Loucy (cell line): Measurements from ENCODE around the gene PLPPR3.

Experiments used
- H2AFZ ChIP-seq: fragments of 200-600 bp; sonication (generic); 2 replicates; pipeline ENCODE4 v1.6.0; 2016; ENCODE audit warnings: antibody characterized with exemption, mild to moderate bottlenecking, low read length, moderate library complexity
- H3F3A ChIP-seq: fragments of 200-600 bp; 2 replicates; pipeline ENCODE4 v1.6.0; 2016; ENCODE audit warnings: antibody characterized with exemption, low read depth, mild to moderate bottlenecking
- H3K27me3 ChIP-seq: fragments of 200-600 bp; sonication (generic); 2 replicates; pipeline ENCODE4 v1.6.1; 2014; ENCODE audit warnings: low read length, mild to moderate bottlenecking; ENCODE audit not compliant: insufficient read depth, poor library complexity, severe bottlenecking
- H3K36me3 ChIP-seq: fragments of 200-600 bp; sonication (generic); 2 replicates; pipeline ENCODE4 v1.6.1; 2016; ENCODE audit warnings: low read length; ENCODE audit not compliant: insufficient read depth
- H3K4me1 ChIP-seq: fragments of 200-600 bp; sonication (generic); 2 replicates; pipeline ENCODE4 v1.5.1; 2014; ENCODE audit warnings: low read length, mild to moderate bottlenecking; ENCODE audit not compliant: insufficient read depth, poor library complexity, severe bottlenecking
- H3K4me2 ChIP-seq: fragments of 200-600 bp; sonication (generic); 2 replicates; pipeline ENCODE4 v1.6.0; 2014; ENCODE audit warnings: antibody characterized with exemption, low read length, low read depth, mild to moderate bottlenecking; ENCODE audit not compliant: poor library complexity, severe bottlenecking
- H3K4me3 ChIP-seq: fragments of 200-600 bp; sonication (generic); 2 replicates; pipeline ENCODE4 v1.5.1; 2014; ENCODE audit warnings: low read length, mild to moderate bottlenecking, mixed read lengths; ENCODE audit not compliant: poor library complexity, severe bottlenecking
- H3K79me2 ChIP-seq: fragments of 200-600 bp; sonication (generic); 2 replicates; pipeline ENCODE4 v1.6.1; 2014; ENCODE audit warnings: low read length; ENCODE audit not compliant: insufficient read depth
- H3K9ac ChIP-seq: fragments of 200-600 bp; sonication (generic); 2 replicates; pipeline ENCODE4 v1.6.0; 2014; ENCODE audit warnings: mild to moderate bottlenecking, low read depth, low read length, moderate library complexity; ENCODE audit not compliant: poor library complexity, severe bottlenecking
- H3K9me2 ChIP-seq: fragments of 200-600 bp; sonication (generic); replicated peaks from 2 replicates; pipeline ENCODE4 v1.6.1; 2016; ENCODE audit warnings: low read depth, low read length, mixed read lengths
- H3K9me3 ChIP-seq: fragments of 200-600 bp; sonication (generic); 2 replicates; pipeline ENCODE4 v1.6.1; 2014; ENCODE audit warnings: mild to moderate bottlenecking, antibody characterized with exemption, low read length, low read depth; ENCODE audit not compliant: insufficient read depth
- H4K20me1 ChIP-seq: fragments of 200-600 bp; sonication (generic); 2 replicates; pipeline ENCODE4 v1.6.0; 2014; ENCODE audit warnings: antibody characterized with exemption, low read length, mild to moderate bottlenecking; ENCODE audit not compliant: insufficient read depth, poor library complexity, severe bottlenecking
- CTCF ChIP-seq: fragments of 200-600 bp; sonication (generic); conservative IDR thresholded peaks from 2 replicates; pipeline ENCODE4 v1.5.1; 2014; ENCODE audit warnings: mild to moderate bottlenecking, antibody characterized with exemption, low read length
- EZH2phosphoT487 ChIP-seq: fragments of 200-600 bp; IDR thresholded peaks from 2 replicates; pipeline ENCODE4 v1.6.1; 2018; ENCODE audit warnings: antibody characterized with exemption, mild to moderate bottlenecking, moderate library complexity, borderline replicate concordance

Gene PLPPR3

GRCh38 chr19:821825-822503 lies at the start of gene PLPPR3:
Gene PLPPR3 (minus strand): TSS chr19:821955. CDS start chr19:821559, 396 bp downstream.
- no peak within 1 kb of the TSS for H3K4me3 ChIP-seq

GRCh38 chr19:870963-871401 lies 49.2 kb upstream of the PLPPR3 start:
- H3K4me3 ChIP-seq = no peak overlapping the region
- TF ChIP-seq EZH2phosphoT487 (no peak), CTCF (no peak)
- H3K9ac ChIP-seq = no peak overlapping the region
- H3K79me2 ChIP-seq = no peaks in the 10 kb centered on the region
- H3F3A ChIP-seq = no peaks in the 10 kb centered on the region; the same call in 1 of the 2 replicates
- no peaks in the 10 kb centered on the region for H3K27me3 ChIP-seq
- no peaks in the 10 kb centered on the region for H4K20me1 ChIP-seq
- H3K36me3 ChIP-seq = no peaks in the 10 kb centered on the region; the same call in 1 of the 2 replicates
- H3K4me2 ChIP-seq = no peak overlapping the region
- H3K4me1 ChIP-seq = no peaks in the 10 kb centered on the region
- H3K9me3 ChIP-seq = no peaks in the 10 kb centered on the region
- no peak overlapping the region for H2AFZ ChIP-seq
- no peaks in the 10 kb centered on the region for H3K9me2 ChIP-seq

More at GRCh38 chr19:821825-822503, at the start of gene PLPPR3:
- Histone ChIP-seq H3K9me3 (no peaks in the 10 kb centered on the region), H3K4me1 (no peaks in the 10 kb centered on the region), H3K9me2 (no peaks in the 10 kb centered on the region), H4K20me1 (no peaks in the 10 kb centered on the region), H3K27me3 (no peaks in the 10 kb centered on the region), H3K4me2 (no peak within 1 kb of the TSS), H3K9ac (no peak within 1 kb of the TSS), H3K79me2 (no peaks in the 10 kb centered on the region), H2AFZ (no peak within 1 kb of the TSS), H3K36me3 (no peaks in the 10 kb centered on the region), H3F3A (no peaks in the 10 kb centered on the region)
- TF ChIP-seq CTCF (no peak), EZH2phosphoT487 (no peak)

GRCh38 chr19:870314-870713 lies 48.6 kb upstream of the PLPPR3 start:
- no peaks in the 10 kb centered on the region for H4K20me1 ChIP-seq

More at GRCh38 chr19:870314-870713, 48.6 kb upstream of the PLPPR3 start:
- no peaks in the 10 kb centered on the region for H3K9me2 ChIP-seq
- H3K4me3 ChIP-seq = no peak overlapping the region
- no peaks in the 10 kb centered on the region; the same call in 1 of the 2 replicates for H3K36me3 ChIP-seq
- H3K9ac ChIP-seq = no peak overlapping the region
- no peaks in the 10 kb centered on the region for H3K27me3 ChIP-seq
- no peaks in the 10 kb centered on the region for H3K9me3 ChIP-seq
- no peaks in the 10 kb centered on the region for H3K4me1 ChIP-seq
- H2AFZ ChIP-seq = no peak overlapping the region
- no peak overlapping the region for H3K4me2 ChIP-seq
- TF ChIP-seq EZH2phosphoT487 (no peak), CTCF (no peak)
- H3F3A ChIP-seq = no peaks in the 10 kb centered on the region; the same call in 1 of the 2 replicates
- H3K79me2 ChIP-seq = no peaks in the 10 kb centered on the region
